SH-SY5Y (cell line): Measurements from ENCODE around the gene HSP90AB1.

ENCODE experiments used
- GATA2 ChIP-seq: IDR thresholded peaks from 2 replicates; pipeline ENCODE4 v1.6.1; 2011; ENCODE audit warnings: mild to moderate bottlenecking, low read depth, low read length
- GATA3 ChIP-seq: IDR thresholded peaks from 2 replicates; pipeline ENCODE4 v1.6.1; 2011; ENCODE audit warnings: low read depth, mild to moderate bottlenecking, low read length, moderate library complexity

The HSP90AB1 gene

GRCh38 chr6:44253307-44254101, 6.6 kb downstream of the HSP90AB1 start:
- no peak for TF ChIP-seq GATA2
- TF ChIP-seq GATA3 = no peak

- TF ChIP-seq GATA2 (no peak), GATA3 (no peak)
These were observed 7.5 kb downstream of the HSP90AB1 start for GRCh38 chr6:44254191-44255104.

GRCh38 chr6:44255105-44255808, 8.4 kb downstream of the HSP90AB1 start:
- TF ChIP-seq GATA2 = no peak
- no peak for TF ChIP-seq GATA3

- TF ChIP-seq GATA3 = no peak
- TF ChIP-seq GATA2 = no peak
These were observed 9.2 kb downstream of the HSP90AB1 start for GRCh38 chr6:44255871-44256774.

GRCh38 chr6:44256775-44257024, 9.8 kb downstream of the HSP90AB1 start:
- TF ChIP-seq GATA2 (no peak), GATA3 (no peak)

- TF ChIP-seq GATA2 (no peak), GATA3 (no peak)
These were observed 10.3 kb downstream of the HSP90AB1 start, which contains the start of gene SLC35B2 for GRCh38 chr6:44257025-44257752. Gene SLC35B2 (minus strand): TSS chr6:44257528. CDS start chr6:44257410, 118 bp downstream.

GRCh38 chr6:44257753-44258324, 10.9 kb downstream of the HSP90AB1 start:
- TF ChIP-seq GATA2 (no peak), GATA3 (no peak)

GRCh38 chr6:44258325-44258863, 11.5 kb downstream of the HSP90AB1 start:
- TF ChIP-seq GATA3 = no peak

GRCh38 chr6:44258921-44259320, 12.0 kb downstream of the HSP90AB1 start:
- TF ChIP-seq GATA3 (no peak), GATA2 (no peak)

GRCh38 chr6:44260011-44260410, 13.1 kb downstream of the HSP90AB1 start:
- TF ChIP-seq GATA3 = no peak
- no peak for TF ChIP-seq GATA2

- no peak for TF ChIP-seq GATA2
- no peak for TF ChIP-seq GATA3
These were observed 13.8 kb downstream of the HSP90AB1 start for GRCh38 chr6:44260451-44261297.

- TF ChIP-seq GATA2 = no peak
- no peak for TF ChIP-seq GATA3
These were observed 14.7 kb downstream of the HSP90AB1 start for GRCh38 chr6:44261581-44261980.
